Uterus (tissue), 4 donors: ENCODE data around the gene FN1. TPM values are rescaled to one million over a fixed set of nuclear protein-coding genes. Genes with fewer than 3 reads are reported as not detected.

Experiments
- DNase-seq, 2 donors: peaks; one replicate each; pipeline ENCODE4 v3.0.0-alpha.2; 2019 to 2020
- H3K27ac ChIP-seq, 2 donors: fragments of 200-600 bp; sonication (generic); 1 replicate in 1 of 2; 2 replicates in 1 of 2; pipeline ENCODE4 v1.5.1; 2016 to 2018
- H3K27me3 ChIP-seq, 2 donors: fragments of 200-600 bp; sonication (generic); one replicate each; pipeline ENCODE4 v1.5.1; 2018 to 2019; ENCODE audit warnings: control low read depth in 1 of 2
- H3K36me3 ChIP-seq, 2 donors: fragments of 200-600 bp; sonication (generic); one replicate each; pipeline ENCODE4 v1.5.1; 2019; ENCODE audit warnings: control low read depth in 1 of 2
- H3K4me1 ChIP-seq, 2 donors: fragments of 200-600 bp; sonication (generic); one replicate each; pipeline ENCODE4 v1.5.1; 2018 to 2019; ENCODE audit warnings: control low read depth in 1 of 2
- H3K4me3 ChIP-seq, 2 donors: fragments of 200-600 bp; sonication (generic); 1 replicate in 1 of 2; 2 replicates in 1 of 2; pipeline ENCODE4 v1.5.1; 2018 to 2019; ENCODE audit warnings: mild to moderate bottlenecking in 1 of 2
- H3K9me3 ChIP-seq, 2 donors: fragments of 200-600 bp; sonication (generic); one replicate each; pipeline ENCODE4 v1.5.1; 2019; ENCODE audit warnings: control low read depth in 1 of 2
- CTCF ChIP-seq, 4 experiments: fragments of 200-600 bp in 2 of 4; fragments of 450-650 bp in 2 of 4; sonication (generic) in 2 of 4; IDR thresholded peaks; one replicate each; pipeline ENCODE4 v1.5.1; 2016 to 2019; ENCODE audit warnings: antibody characterized with exemption in 4 of 4, mild to moderate bottlenecking in 2 of 4, moderate library complexity in 1 of 4
- POLR2A ChIP-seq, 2 donors: fragments of 450-650 bp; IDR thresholded peaks; one replicate each; pipeline ENCODE4 v1.6.1; 2016; ENCODE audit warnings: antibody characterized with exemption in 2 of 2, mild to moderate bottlenecking in 1 of 2, moderate library complexity in 1 of 2
- intact Hi-C: fragments of 100-400 bp; cut with DNase I; formaldehyde crosslinking; loops from one replicate; pipeline ENCODE4 v1.15.1; 2023; ENCODE audit warnings: low total_unique reads
- total RNA-seq, 4 donors: library from RNA; depleted of rRNA in 3 of 4; stranded (reverse); fragments of >200 nt in 3 of 4; gene quantifications; one replicate each; pipeline versions ENCODE4 v1.1.0 to v1.2.4, GENCODE V29; 2014 to 2023
- donor health status: DM: yes; HTN: yes; CAD: no.

FN1 gene
- total RNA-seq, 4 donors from 2014 or later = 218 to 1,074 (median 261) TPM

DNA sequence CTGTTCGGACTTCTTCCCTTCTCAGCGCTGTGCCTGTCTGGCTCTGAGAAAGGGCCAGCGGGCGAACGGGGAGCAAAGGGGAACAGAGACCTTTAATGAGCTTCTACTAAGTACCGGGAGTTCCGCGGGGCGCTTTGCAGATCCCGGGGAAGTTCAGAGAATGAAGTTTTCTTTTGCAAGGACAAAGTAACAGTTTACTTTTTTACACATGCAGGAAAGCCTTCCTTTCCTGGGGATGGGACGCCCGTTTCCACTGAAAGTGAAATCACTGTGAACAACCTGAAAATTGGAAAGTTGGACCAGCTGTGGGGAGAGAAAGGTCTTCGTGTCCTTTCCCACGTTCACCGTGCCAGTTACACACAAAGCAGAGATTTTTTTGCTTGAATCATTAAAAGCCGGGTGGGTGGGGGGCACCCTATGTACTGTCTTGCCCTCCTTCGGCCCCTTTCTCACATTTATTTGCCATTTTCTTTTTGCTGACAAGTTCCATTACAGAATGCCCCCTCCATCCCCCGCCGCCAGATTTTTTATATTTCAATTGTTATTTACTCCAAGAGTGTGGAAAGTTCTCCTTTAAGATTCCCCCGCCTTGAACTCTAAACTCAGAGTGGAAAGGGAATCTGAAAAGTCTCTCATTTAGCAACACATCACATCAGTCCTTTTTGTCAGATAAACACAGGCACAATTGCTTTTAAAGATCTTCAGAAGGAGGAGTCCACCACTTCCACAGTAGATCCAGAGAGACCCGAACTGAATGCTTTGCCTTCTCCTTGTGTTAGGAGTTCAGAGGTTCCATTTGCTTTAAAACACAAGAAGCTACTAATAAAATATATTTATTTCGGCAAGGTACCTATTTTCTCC lies 1.1 kb upstream of the FN1 start:
- TF ChIP-seq POLR2A (IDR thresholded peaks at IDR 0.05) (no peak), CTCF (IDR thresholded peaks at IDR 0.05) (no peak)
- Histone ChIP-seq H3K4me3 (peak overlapping the region; percentile 52 to 71), H3K9me3 (no peaks in the 10 kb centered on the region), H3K27ac (peak overlapping the region; percentile 90 to 98), H3K36me3 (no peaks in the 10 kb centered on the region), H3K27me3 (no peaks in the 10 kb centered on the region), H3K4me1 (no peaks in the 10 kb centered on the region)
- DNase-seq = no peak
- intact Hi-C loops = no loop called here

DNA sequence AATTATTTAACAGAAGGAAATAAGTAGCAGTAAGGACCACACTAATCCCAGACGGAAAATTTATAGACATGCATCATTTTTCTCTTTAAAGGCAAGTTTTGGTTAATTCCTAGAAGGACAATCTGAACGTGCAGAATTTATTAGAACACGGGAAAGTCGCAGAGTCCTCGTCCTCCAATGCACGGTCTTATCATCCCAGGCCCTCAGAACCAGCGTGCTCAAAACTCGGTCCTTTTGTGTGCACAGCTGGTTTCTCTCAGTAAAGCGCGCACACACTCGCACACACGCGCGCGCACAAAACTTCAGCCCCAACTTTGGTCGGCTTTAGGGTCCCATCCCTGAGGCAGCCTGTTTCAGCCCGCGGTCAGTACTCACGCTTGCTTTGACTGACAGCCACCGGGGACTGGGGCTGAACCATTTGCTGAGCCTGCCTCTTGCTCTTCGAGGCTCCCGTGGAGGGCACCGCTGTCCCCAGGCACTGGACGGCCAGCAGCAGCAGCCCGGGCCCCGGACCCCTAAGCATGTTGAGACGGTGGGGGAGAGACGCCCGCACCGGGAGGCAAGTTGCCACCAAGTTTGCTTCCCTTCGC lies 493 bp downstream of the FN1 start:
- Histone ChIP-seq H3K4me3 (peak overlapping the region; percentile 52 to 71), H3K9me3 (no peaks in the 10 kb centered on the region), H3K27ac (peak overlapping the region; percentile 90 to 98), H3K4me1 (no peaks in the 10 kb centered on the region), H3K27me3 (no peaks in the 10 kb centered on the region), H3K36me3 (no peaks in the 10 kb centered on the region)
- intact Hi-C loops = no loop called here
- DNase-seq = peak; percentile 55 to 57
- TF ChIP-seq CTCF (IDR thresholded peaks at IDR 0.05) = no peak
- TF ChIP-seq POLR2A (IDR thresholded peaks at IDR 0.05) = no peak

DNA sequence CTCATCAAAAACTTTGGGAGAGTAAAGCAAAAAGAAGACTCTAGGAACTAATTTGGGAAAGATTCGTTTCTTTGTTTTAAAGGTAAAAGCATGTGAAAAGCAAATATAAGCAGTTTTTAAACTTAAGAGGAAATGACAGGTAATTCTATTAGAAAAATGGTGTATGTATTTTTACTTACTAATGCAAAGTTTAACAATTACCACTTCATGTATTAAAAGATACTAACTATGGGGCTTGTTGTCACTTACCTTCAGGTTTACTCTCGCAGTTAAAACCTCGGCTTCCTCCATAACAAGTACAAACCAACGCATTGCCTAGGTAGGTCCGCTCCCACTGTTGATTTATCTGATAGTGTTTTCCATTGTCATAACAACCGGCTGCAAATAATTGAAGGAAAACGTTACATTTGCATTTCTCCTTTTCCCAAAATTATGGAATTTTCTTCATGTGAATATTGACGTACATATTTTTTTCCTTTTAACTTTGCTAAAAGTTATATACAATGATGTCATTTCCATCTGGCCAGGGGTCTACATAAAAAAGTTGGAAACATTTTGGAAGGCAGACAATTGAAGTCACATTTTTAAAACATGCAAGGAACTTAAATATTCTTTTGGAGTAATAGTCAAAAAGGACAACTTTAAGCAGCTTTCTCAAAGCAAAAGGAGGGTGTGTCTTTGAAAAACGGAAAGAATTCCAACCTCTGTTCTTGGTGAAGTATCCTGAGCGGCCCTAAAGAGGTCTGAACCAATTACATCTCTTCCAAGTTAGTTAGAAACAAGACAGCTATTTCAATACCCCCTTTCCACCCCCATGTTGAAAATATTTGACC lies 1.2 kb downstream of the FN1 start:
- no peaks in the 10 kb centered on the region for H3K36me3 ChIP-seq
- TF ChIP-seq CTCF (IDR thresholded peaks at IDR 0.05) (no peak), POLR2A (IDR thresholded peaks at IDR 0.05) (no peak)
- no peaks in the 10 kb centered on the region for H3K4me1 ChIP-seq
- H3K27me3 ChIP-seq = no peaks in the 10 kb centered on the region
- H3K9me3 ChIP-seq = no peaks in the 10 kb centered on the region
- intact Hi-C loops = no loop called here
- H3K4me3 ChIP-seq = peak overlapping the region; percentile 52 to 71
- peak overlapping the region; percentile 90 to 98 for H3K27ac ChIP-seq
- DNase-seq = no peak

DNA sequence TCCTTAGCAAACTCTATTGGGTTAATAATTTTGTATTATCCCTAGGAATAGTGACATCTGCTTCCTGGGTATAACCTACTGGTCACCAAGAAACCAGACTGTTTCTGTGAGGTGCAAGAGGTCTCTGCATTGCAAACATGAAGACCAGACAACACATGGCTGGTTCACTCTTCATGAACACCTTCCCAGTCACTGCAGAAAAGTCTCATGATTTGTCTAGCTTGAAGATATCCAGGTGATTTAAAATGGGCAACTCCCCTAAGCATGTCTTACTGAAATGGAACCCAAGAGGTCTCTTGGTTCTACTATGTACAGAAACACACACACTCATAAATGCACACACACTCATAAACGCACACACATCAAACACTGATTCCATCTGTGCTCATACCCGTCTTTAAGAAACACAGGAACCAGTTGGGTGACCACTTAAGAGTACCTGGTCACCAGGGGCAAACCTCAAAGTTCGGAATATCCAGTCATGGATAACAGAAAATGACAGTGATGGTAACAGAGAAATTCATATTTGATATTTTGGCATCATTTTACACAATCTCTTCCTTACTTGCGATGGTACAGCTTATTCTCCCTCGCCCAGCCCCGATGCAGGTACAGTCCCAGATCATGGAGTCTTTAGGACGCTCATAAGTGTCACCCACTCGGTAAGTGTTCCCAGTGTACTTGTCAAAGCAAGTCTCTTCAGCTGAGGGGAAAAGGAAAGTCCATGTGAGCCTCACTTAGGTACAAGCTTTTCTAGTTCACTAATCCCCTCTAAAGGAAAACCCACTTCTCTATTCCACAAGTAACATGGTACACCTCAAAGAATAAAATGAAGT lies 2.9 kb downstream of the FN1 start:
- H3K9me3 ChIP-seq = no peaks in the 10 kb centered on the region
- no peaks in the 10 kb centered on the region for H3K36me3 ChIP-seq
- no peaks in the 10 kb centered on the region for H3K4me1 ChIP-seq
- H3K27ac ChIP-seq = peak overlapping the region; percentile 90 to 98
- no peak overlapping the region for H3K4me3 ChIP-seq
- TF ChIP-seq POLR2A (IDR thresholded peaks at IDR 0.05) (no peak), CTCF (IDR thresholded peaks at IDR 0.05) (no peak)
- no peak for DNase-seq
- H3K27me3 ChIP-seq = no peaks in the 10 kb centered on the region
- intact Hi-C loops = no loop called here
